Ovary (tissue), 3 donors: ENCODE results near the gene TMEM107.
A peak's percentile ranks its signal among the peaks of the same experiment; 100 is the strongest.

ENCODE experiments used
- CTCF ChIP-seq, 3 donors: fragments of 450-650 bp in 2 of 3; fragments of 200-600 bp in 1 of 3; IDR thresholded peaks; one replicate each; pipeline versions ENCODE4 v1.5.1 to v1.8.0; 2016 to 2022; ENCODE audit warnings: antibody characterized with exemption in 3 of 3, mild to moderate bottlenecking in 1 of 3
- EP300 ChIP-seq: sonication (generic); formaldehyde crosslinking; IDR thresholded peaks from one replicate; pipeline ENCODE4 v1.6.1; 2017; ENCODE audit warnings: antibody characterized with exemption
- POLR2A ChIP-seq: fragments of 450-650 bp; IDR thresholded peaks from one replicate; pipeline ENCODE4 v1.6.1; 2017; ENCODE audit warnings: antibody characterized with exemption, mild to moderate bottlenecking, moderate library complexity
- donor health status: DM: no; HTN: no; CAD: no.

GRCh38 chr17:8138672-8139371, 37.4 kb downstream of the TMEM107 start:
- TF ChIP-seq CTCF (IDR thresholded peaks at IDR 0.05) (peak; percentile 90 to 96 (median 95)), EP300 (no peak), POLR2A (peak; percentile 38)
